Endometrial microvascular endothelial cells (primary cell): ENCODE data around the gene SP140. TPM values are rescaled to one million over a fixed set of nuclear protein-coding genes. Genes with fewer than 3 reads are reported as not detected.
"Not testable (repeated sequence)": the region's sequence is repeated elsewhere in the genome, so short reads cannot be mapped to it uniquely, and the experiment has no call there.

Source experiments
- in situ Hi-C: cut with HindIII; loops from 2 replicates; pipeline ENCODE4 v1.10.0; 2017; ENCODE audit warnings: low sequenced_read_pairs, low pct_unique_long_range_greater_than_20kb; ENCODE audit errors: inconsistent ontology term
- total RNA-seq: library from RNA; depleted of rRNA; stranded (reverse); fragments of >200 nt; gene quantifications from one replicate; pipeline ENCODE4 v1.2.3, GENCODE V29; 2015; ENCODE audit errors: inconsistent ontology term

SP140 gene
- total RNA-seq, 1 donor from 2014 or later = not detected

GRCh38 chr2:230321031-230321430 lies 95.5 kb downstream of the SP140 start:
- in situ Hi-C loops = no loop called here

GRCh38 chr2:230322561-230323384 lies 97.2 kb downstream of the SP140 start:
- in situ Hi-C loops = no loop called here

- in situ Hi-C loops = no loop called here
Measured at GRCh38 chr2:230323385-230324106, 98.0 kb downstream of the SP140 start.

- in situ Hi-C loops = no loop called here
Measured at GRCh38 chr2:230324503-230324902, 99.0 kb downstream of the SP140 start.

GRCh38 chr2:230325316-230326243 lies 100.0 kb downstream of the SP140 start:
- in situ Hi-C loops = no loop called here

GRCh38 chr2:230326453-230327417 lies 101.2 kb downstream of the SP140 start, which contains the start of gene SP140L:
Gene SP140L (plus strand): TSS chr2:230327193. CDS start chr2:230327270, 77 bp downstream.
- in situ Hi-C loops = no loop called here

GRCh38 chr2:230327418-230328154 lies 102.0 kb downstream of the SP140 start:
- in situ Hi-C loops = no loop called here

- in situ Hi-C loops = no loop called here
Measured at GRCh38 chr2:230328155-230328458, 102.6 kb downstream of the SP140 start.

- in situ Hi-C loops = no loop called here
Measured at GRCh38 chr2:230329946-230330605, 104.5 kb downstream of the SP140 start.

- in situ Hi-C loops = no loop called here
Measured at GRCh38 chr2:230330725-230331124, 105.2 kb downstream of the SP140 start.

- in situ Hi-C loops = no loop called here
Measured at GRCh38 chr2:230335461-230335863, 109.9 kb downstream of the SP140 start.

GRCh38 chr2:230335864-230336506 lies 110.4 kb downstream of the SP140 start:
- in situ Hi-C loops = no loop called here

GRCh38 chr2:230341936-230342528 lies 116.5 kb downstream of the SP140 start:
- in situ Hi-C loops = not testable (repeated sequence)

GRCh38 chr2:230343041-230343624 lies 117.6 kb downstream of the SP140 start:
- in situ Hi-C loops = not testable (repeated sequence)

- in situ Hi-C loops = no loop called here
Measured at GRCh38 chr2:230343747-230344146, 118.2 kb downstream of the SP140 start.

GRCh38 chr2:230346465-230346864 lies 120.9 kb downstream of the SP140 start:
- in situ Hi-C loops = no loop called here
